NCI-H82 treated with DMSO at 0.1 percent for 48 hours (cell line): ENCODE measurements around the gene INO80C.

ENCODE experiments used
- DNase-seq: peaks from one replicate; lab custom pipeline; 2025; ENCODE audit not compliant: unreplicated experiment; lab: John Stamatoyannopoulos, UW

Gene INO80C

DNA sequence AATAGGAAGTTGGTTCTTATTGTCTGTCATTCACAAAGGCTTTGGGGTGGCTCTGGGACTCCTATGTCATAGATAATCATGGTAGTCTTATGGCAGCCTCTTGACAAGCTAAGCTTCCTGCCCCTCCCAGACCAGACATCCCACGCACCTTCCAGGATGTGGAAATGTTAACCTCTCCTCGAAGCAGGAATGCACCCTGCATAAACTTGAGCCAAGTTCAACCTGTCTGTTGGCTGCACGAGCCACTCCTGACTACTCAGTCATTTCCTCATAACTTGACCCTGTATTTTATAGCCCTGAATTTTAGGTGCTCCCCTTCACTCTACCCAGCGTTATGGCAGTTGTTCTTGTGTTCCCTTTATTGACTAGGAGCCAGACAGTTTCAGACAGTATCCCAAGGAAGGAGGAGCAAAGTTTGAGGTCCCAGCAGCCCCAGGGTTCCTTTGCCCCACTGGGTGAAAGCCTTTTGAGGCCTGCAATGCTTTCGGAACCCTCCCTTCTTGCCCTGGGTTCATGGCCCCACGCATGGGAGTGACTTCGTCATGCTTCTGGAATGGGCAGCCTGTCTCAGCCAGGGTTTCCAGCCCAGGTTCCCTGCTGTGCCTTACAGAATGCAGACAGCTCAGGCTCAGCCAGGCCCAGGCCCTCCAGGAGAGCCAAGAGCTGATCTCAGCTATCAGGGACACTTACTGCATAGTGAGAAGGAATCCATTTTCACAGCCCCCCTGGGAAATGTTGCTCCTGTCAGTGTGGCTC lies 15.6 kb upstream of the INO80C start:
- DNase-seq, result no peak

DNA sequence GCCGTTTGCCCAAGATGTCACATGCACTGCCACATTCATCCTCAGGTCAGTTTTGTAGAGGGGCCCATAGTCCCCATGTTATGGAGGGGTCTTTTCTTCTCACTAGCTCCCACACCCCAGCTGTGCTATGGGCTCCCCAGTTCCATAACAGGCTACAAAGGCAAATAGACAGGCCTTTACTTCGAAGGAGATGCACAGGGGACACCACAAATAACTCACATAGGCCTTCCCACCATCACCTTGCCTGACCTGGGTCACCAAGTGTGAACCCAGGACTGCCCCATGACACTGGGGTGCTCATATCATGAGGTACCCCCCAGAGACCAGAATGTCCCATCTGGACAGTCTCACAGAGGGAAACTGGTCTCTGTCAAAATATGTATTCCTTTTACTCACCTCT lies 15.0 kb upstream of the INO80C start:
- no peak for DNase-seq

DNA sequence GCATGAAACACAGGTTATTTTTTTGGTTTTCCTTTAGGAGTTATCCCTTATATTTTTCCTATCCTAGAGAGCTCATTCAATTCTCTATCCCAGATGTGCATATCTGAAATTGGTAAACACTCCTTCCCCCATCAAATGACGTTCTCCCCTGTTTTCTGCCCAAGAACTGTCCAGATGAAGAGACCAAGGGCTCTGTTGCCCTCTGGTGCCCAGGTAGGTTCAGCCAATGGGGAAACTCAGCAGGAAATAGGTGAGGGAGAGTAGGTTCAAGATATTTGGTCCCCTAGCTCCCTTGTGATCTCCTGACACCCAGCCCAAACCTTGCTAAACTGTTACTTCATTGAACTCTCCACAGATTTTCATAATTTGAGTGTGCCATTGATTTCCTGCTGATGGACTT lies 14.1 kb upstream of the INO80C start:
- no peak for DNase-seq

GRCh38 chr18:35511428-35511827 lies 13.7 kb upstream of the INO80C start:
- DNase-seq, result no peak

GRCh38 chr18:35510076-35510651 lies 12.4 kb upstream of the INO80C start:
- DNase-seq, result no peak

DNA sequence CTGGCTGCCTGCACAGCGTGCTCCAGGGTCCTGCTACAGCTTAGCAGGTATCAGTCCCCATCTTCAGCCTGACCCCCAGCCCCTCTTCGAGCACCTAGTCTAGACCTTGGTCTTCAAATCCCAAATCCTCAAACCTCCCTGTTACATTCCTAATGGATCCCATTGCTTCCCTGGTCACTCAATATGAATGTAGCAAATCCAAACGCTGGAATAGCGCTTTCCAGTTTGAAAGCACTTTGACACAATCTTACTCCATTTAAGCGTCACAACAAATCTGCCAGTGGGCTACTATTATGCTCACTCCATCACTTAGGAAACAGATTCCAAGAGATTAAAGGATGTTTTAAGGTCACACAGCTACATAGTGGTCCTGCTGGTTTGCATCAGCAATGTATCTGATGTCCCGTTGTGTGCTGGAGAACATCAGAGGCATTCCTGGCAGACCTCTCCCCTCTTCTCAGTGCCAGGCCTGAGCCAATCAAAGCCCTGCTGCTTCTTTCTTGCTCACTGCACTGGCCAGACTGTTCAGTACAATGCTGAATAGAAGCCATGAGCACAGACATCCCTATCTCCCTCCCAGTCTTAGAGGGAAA lies 11.1 kb upstream of the INO80C start:
- DNase-seq, result no peak

- no peak for DNase-seq
Observed at GRCh38 chr18:35508030-35508429, 10.3 kb upstream of the INO80C start.

DNA sequence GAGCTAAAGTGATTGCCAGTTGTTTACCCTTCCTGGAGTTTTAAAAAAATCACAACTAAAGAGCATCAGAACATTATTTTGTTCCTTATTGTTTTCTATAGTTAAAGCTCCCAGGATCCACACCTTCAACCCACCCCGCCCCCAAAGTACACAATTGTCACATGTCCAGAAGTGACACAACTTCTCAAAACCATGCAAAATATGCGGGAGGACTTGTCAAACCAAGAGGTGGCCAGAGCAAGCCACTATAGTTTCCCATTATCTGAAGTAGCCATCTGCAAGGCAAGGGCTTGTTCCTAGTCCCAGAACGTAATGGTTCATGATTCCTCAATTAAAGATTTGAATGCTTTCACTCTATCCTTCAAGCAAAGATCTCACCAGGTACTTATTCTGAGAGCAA lies 9.9 kb upstream of the INO80C start:
- no peak for DNase-seq

DNA sequence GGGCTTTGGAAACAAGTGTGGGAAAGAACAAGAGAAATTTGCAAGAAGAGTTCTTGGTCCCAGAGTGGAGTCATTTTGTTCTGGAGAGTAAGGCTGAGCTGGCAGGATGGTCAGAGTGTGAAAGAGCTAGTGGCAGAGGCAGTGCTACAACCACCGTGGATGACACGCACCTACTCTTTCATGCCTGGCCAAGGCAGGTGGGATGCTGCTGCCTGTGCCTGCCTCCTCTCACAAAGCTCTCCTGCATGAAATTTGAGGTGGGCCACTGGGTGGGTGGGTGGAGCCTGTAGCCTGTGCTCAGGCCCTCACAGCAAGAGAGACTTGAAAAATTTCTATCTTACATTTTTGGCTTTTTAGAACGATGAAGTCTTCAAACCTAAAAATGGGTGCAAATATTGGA lies 9.4 kb upstream of the INO80C start:
- no peak for DNase-seq

- DNase-seq, result no peak
Observed at GRCh38 chr18:35506024-35506712, 8.4 kb upstream of the INO80C start.

- no peak for DNase-seq
Observed at GRCh38 chr18:35504996-35505395, 7.2 kb upstream of the INO80C start.

- no peak for DNase-seq
Observed at GRCh38 chr18:35502052-35502451, 4.3 kb upstream of the INO80C start.

GRCh38 chr18:35501369-35501768 lies 3.6 kb upstream of the INO80C start:
- DNase-seq, result no peak

DNA sequence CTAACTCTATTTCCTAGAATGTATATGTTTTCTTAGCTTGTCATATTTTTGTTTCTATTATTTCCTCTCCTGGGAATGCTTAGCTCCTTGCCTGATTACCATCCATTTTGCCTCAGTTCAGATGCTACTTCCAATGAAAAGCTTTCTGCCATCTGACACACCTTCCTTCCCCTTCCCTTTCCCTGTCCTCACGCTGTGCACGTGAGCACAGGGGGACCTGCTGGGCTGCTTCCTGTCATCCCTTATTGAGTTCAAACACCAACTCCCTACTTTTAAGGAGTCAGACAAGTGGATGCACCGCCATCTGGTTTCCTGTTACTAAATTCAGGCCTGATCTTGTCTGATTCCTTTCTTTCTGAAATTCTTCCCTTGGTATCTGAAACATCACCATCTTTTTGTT lies 2.4 kb upstream of the INO80C start:
- DNase-seq, result no peak

GRCh38 chr18:35497027-35497369 lies 762 bp downstream of the INO80C start:
- DNase-seq, result no peak

DNA sequence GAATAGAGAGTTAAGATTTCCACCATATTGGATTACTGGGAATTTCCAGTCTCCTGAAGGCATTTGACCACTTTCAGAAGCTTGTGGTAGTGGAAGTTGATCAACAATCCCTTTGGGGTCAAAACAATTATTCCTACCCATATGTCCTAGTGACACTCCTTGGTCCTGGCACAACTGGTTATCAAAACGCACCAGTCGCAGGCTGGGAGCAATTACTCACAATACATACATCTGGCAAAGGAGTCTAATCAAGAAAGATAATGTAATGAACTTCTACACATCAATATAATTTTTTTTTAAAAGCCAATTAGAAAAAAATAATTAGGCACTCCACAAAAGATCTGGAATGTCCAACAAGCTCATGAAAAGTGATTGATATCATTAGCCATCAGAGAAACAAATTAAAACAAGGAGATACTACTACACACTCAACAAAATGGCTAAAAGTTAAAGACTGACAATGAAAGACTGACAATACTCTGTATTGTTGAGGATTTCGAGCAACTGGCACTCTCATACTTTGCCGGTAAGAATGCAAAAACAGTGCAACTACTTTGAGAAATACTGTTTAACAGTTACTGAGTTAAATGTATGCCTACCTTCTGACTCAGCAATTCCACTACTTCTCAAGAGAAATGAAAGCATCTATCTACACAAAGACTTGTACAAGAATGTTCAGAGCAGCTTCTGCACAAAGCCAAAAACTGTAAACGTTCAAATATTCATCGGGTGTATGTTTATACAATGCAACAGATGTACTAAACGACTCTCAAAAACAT lies 2.0 kb downstream of the INO80C start:
- no peak for DNase-seq

GRCh38 chr18:35494251-35495220 lies 3.2 kb downstream of the INO80C start:
- no peak for DNase-seq

DNA sequence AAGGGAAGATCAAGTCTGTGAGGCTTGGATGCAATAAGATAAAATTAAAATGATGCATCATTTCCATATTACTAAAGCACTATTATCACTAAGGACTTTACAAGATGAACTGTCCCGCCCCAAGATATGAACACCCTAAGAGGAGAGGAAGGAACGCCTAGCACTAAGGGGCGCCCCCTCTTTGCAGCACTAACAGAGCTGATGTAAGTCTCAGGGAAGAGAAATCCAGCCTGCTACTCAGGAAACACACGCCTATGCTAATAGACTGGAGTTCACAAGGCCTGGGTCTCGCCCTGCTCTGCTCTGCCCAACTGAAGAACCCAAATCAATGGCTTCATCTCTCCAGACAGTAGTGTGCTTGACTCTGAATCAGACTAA lies 6.1 kb downstream of the INO80C start:
- no peak for DNase-seq

DNA sequence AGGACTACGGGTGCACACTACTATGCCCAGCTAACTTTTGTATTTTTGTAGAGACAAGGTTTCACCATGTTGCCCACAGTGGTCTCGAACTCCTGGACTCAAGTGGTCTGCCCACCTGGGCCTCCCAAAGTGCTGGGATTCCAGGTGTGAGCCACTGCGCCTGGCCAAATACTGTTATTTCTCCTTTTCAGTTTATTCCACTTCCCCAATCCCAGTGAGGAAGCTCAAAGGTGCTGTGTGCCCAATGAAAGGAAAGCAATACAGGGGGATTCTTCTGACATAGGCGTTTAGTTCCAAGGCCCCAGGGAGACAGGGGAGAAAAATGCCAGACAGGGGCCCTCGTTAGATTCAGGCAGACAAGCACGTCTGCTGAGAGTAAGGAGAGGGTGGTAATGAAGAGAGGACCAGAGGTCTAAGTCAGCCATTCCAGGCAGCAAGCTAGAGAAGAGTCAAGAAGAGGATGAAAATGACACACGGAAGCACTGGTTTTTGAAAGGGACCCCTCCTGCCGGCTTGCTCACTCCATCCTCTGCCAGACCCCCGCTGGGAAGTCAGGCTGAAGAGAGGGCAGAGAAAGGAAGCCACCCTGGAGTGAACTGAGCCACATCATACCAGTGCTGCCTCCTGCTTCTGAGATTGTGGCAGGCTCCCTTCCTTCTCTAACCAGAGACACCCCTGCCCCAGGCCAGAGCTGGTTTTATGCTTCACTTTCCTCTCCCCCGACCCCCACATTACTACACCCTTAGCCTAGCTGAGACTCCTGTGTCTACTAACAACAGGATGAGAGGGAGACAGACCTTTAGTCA lies 6.7 kb downstream of the INO80C start:
- no peak for DNase-seq
